ENCODE results near the gene RBMS1. TPM values are rescaled to one million over a fixed set of nuclear protein-coding genes. Genes with fewer than 3 reads are reported as not detected.

RBMS1 gene
- total and polyA plus RNA-seq, 4 donors, result 49.5 to 215 (median 76.3) TPM

- 17 to 42% methylated on average over 1 of the region's 1 CpG for WGBS, 2 donors
- ATAC-seq (ENCODE audit: insufficient read depth, low FRiP score), result no peak
- peak overlapping the region in 1 of 2 donors; percentile 14 for H3K9ac ChIP-seq (ENCODE audit: insufficient read depth in 1 of 2, low read length in 2 of 2)
- H3K4me1 ChIP-seq (ENCODE audit: control insufficient read depth in 5 of 5, insufficient read depth in 5 of 5, low read length in 5 of 5), result peaks cover 15 to 64% (median 27%) of the 10 kb centered on the region in 5 donors
- no peaks in the 10 kb centered on the region for H3K36me3 ChIP-seq (ENCODE audit: control insufficient read depth in 4 of 4, insufficient read depth in 4 of 4, low read length in 4 of 4)
- H3K27me3 ChIP-seq (ENCODE audit: control insufficient read depth in 3 of 3, insufficient read depth in 3 of 3, low read length in 2 of 3), result no peaks in the 10 kb centered on the region
- H3K27ac ChIP-seq (ENCODE audit: low read depth in 1 of 2, low read length in 1 of 2), result peak overlapping the region in 1 of 2 donors; percentile 41
- TF ChIP-seq CTCF (IDR thresholded peaks at IDR 0.05; ENCODE audit: control extremely low read depth, extremely low read depth), result no peak
- DNase-seq, result no peak
- no peak overlapping the region for H3K4me3 ChIP-seq
- H3K9me3 ChIP-seq (ENCODE audit: control insufficient read depth in 4 of 4, insufficient read depth in 3 of 4, low read length in 3 of 4), result no peaks in the 10 kb centered on the region
Measured at GRCh38 chr2:160372010-160372356, 121.6 kb downstream of the RBMS1 start.

GRCh38 chr2:160371251-160372009, 122.2 kb downstream of the RBMS1 start:
- Histone ChIP-seq H3K9ac (ENCODE audit: insufficient read depth in 1 of 2, low read length in 2 of 2) (peak overlapping the region in 1 of 2 donors; percentile 56), H3K9me3 (ENCODE audit: control insufficient read depth in 4 of 4, insufficient read depth in 3 of 4, low read length in 3 of 4) (no peaks in the 10 kb centered on the region), H3K4me3 (no peak overlapping the region), H3K36me3 (ENCODE audit: control insufficient read depth in 4 of 4, insufficient read depth in 4 of 4, low read length in 4 of 4) (peaks cover 0 to 4% (median 3%) of the 10 kb centered on the region in 4 donors), H3K4me1 (ENCODE audit: control insufficient read depth in 5 of 5, insufficient read depth in 5 of 5, low read length in 5 of 5) (peaks cover 15 to 61% (median 25%) of the 10 kb centered on the region in 5 donors), H3K27ac (ENCODE audit: low read depth in 1 of 2, low read length in 1 of 2) (peak overlapping the region; percentile 61 to 71), H3K27me3 (ENCODE audit: control insufficient read depth in 3 of 3, insufficient read depth in 3 of 3, low read length in 2 of 3) (no peaks in the 10 kb centered on the region)
- ATAC-seq (ENCODE audit: insufficient read depth, low FRiP score) (no peak), DNase-seq (peak in 1 of 3 donors; percentile 50)
- 28% methylated on average over 8 of the region's 8 CpGs for WGBS, 2 donors
- TF ChIP-seq CTCF (IDR thresholded peaks at IDR 0.05; ENCODE audit: control extremely low read depth, extremely low read depth), result no peak

GRCh38 chr2:160368988-160369930, 124.3 kb downstream of the RBMS1 start:
- Histone ChIP-seq H3K27me3 (ENCODE audit: control insufficient read depth in 3 of 3, insufficient read depth in 3 of 3, low read length in 2 of 3) (no peaks in the 10 kb centered on the region), H3K9me3 (ENCODE audit: control insufficient read depth in 4 of 4, insufficient read depth in 3 of 4, low read length in 3 of 4) (no peaks in the 10 kb centered on the region), H3K36me3 (ENCODE audit: control insufficient read depth in 4 of 4, insufficient read depth in 4 of 4, low read length in 4 of 4) (peaks cover 1 to 12% (median 7%) of the 10 kb centered on the region in 4 donors), H3K4me1 (ENCODE audit: control insufficient read depth in 5 of 5, insufficient read depth in 5 of 5, low read length in 5 of 5) (peaks cover 22 to 66% (median 28%) of the 10 kb centered on the region in 5 donors), H3K27ac (ENCODE audit: low read depth in 1 of 2, low read length in 1 of 2) (peak overlapping the region; percentile 22 to 66), H3K9ac (ENCODE audit: insufficient read depth in 1 of 2, low read length in 2 of 2) (no peak overlapping the region), H3K4me3 (no peak overlapping the region)
- no peak for TF ChIP-seq CTCF (IDR thresholded peaks at IDR 0.05; ENCODE audit: control extremely low read depth, extremely low read depth)
- ATAC-seq (ENCODE audit: insufficient read depth, low FRiP score) (no peak), DNase-seq (no peak)
- 76 to 87% methylated on average over 7 of the region's 7 CpGs for WGBS, 2 donors

Measured in lung (tissue), 12 donors.